Measurements from ENCODE around the gene FGF3. TPM values are rescaled to one million over a fixed set of nuclear protein-coding genes. Genes with fewer than 3 reads are reported as not detected.

The FGF3 gene
- total RNA-seq, 1 donor from 2014 or later, result not detected

GRCh38 chr11:69844396-69844795 is 25.2 kb upstream of the FGF3 start:
- no peak for DNase-seq (ENCODE audit: low spot score)

- DNase-seq (ENCODE audit: low spot score), result no peak
Measured at GRCh38 chr11:69843529-69843921, 24.3 kb upstream of the FGF3 start.

DNA sequence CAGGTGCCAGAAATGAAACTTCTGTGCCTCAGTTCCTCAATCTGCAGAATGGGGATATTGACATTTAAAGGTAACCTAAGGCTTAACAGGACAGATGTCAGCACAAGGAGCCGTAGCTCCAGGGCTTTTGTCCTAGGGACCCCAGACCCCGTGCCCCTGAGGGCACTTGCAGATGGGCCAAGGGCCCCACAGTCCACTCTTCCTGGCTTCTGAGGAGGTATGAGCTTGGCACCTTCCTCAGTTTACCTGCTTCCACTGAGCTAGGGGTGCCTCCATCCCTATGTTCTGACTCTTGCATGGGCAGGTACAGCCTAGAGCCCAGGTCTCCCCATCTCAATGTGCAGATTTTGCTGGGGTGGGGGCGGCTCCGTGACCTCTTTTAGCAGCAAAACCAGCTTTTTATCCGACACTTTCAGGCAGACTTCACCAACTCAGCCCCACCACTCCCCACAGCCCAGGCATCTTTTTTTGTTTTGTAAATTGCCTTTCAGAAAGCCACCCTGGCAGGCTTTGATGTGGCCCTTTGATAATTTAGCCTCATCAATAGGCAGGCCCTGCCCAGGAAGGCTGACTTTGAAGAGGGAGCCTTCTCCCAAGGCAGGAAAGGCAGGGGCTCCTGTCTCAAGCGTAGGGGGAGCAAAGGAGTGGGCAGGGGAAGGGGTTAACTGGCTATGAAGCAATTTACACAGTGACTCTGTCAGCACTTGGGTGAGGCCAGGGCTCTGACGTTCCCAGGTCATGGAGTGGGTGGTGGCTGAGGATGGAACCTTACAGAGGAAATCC is 23.7 kb upstream of the FGF3 start:
- DNase-seq (ENCODE audit: low spot score), result no peak

GRCh38 chr11:69841859-69842698 is 22.9 kb upstream of the FGF3 start:
- DNase-seq (ENCODE audit: low spot score), result no peak

- DNase-seq (ENCODE audit: low spot score), result no peak
Measured at GRCh38 chr11:69841170-69841858, 22.1 kb upstream of the FGF3 start.

- DNase-seq (ENCODE audit: low spot score), result no peak
Measured at GRCh38 chr11:69840371-69841169, 21.4 kb upstream of the FGF3 start.

DNA sequence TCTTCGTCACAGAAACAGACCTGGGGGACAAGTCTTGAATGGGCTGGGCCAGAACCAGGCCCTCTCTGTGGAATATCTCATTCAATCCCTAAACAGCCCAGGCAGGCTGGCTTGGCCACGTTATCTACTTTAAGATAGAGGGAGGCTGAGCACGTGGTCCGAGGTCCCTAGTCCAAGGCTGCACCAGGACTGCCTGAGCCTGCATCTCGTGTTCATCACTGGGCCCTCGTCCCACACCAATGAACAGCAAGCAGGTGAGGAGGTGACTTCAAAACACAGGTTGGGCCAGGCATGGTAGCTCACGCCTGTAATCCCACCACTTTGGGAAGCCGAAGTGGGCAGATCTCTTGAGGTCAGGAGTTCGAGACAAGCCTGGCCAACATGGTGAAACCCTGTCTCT is 20.3 kb upstream of the FGF3 start:
- no peak for DNase-seq (ENCODE audit: low spot score)

GRCh38 chr11:69837791-69838190 is 18.6 kb upstream of the FGF3 start:
- DNase-seq (ENCODE audit: low spot score), result no peak

- DNase-seq (ENCODE audit: low spot score), result no peak
Measured at GRCh38 chr11:69836401-69836800, 17.2 kb upstream of the FGF3 start.

DNA sequence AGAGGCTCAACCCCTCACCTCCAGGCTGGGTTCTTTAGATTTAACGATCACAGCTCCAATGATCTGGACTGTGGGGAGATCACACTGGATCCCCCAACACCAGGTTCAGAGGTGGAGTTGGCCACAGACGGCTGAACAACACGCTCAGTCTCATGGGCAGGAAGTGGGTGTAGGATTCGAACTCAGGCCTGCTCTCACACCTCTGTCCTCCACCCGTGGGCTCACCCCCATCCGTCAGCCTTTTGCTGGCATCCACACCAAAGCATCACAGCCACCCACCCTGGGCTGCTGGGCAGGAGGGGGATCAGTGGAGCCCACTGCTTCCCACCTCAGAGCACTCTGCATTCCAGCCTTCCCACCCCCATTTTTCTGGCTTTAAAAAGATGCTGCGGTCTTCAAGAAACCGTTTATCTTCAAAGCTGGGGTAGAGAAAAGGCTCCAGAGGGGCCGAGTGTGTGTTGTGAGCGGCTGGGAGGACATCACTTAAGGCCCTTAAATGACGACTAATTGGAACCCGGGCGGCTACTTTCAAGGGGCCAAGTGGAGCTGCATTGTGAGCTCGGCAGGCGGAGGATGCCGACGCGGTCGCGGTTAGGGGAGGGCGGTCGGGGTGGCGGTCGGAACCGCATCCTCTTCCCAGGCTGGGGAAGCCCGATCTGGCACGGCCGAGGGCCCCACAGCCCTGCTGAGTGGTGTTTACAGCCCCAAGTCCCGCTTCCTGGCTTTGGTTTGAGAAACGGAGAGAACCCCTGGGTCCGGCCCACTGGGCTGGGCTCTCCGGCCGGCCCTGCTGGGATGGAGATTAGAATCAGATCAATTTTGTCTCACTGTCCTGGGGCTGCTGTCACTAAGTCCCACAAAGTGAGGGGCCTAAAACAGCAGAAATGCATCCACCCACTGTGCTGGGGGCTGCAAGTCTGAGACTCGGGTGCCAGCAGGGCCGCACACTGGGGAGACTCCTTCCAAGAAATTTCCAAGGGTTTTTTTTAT is 15.9 kb upstream of the FGF3 start:
- no peak for DNase-seq (ENCODE audit: low spot score)

- no peak for DNase-seq (ENCODE audit: low spot score)
Measured at GRCh38 chr11:69834251-69834650, 15.0 kb upstream of the FGF3 start.

- DNase-seq (ENCODE audit: low spot score), result no peak
Measured at GRCh38 chr11:69832561-69833413, 13.6 kb upstream of the FGF3 start.

DNA sequence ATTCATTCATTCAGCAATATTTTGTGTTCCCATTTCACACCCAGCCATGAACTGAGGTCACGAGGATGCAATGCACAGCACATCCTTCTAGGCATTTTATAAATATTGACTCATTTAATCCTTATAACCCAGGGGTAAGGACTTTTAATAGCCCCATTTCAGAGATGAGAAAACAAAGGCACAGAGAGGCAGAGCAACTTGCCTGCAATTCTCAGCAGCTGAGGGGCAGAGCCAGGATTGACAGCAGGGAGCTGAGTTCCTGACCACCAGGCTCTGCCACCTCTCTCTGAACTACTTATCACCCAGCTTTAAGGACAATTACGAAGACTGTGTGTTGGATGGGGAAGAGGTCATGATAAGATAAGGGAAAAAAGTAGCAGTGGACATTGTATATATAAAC is 12.8 kb upstream of the FGF3 start:
- no peak for DNase-seq (ENCODE audit: low spot score)

GRCh38 chr11:69830086-69830485 is 10.9 kb upstream of the FGF3 start:
- DNase-seq (ENCODE audit: low spot score), result no peak

DNA sequence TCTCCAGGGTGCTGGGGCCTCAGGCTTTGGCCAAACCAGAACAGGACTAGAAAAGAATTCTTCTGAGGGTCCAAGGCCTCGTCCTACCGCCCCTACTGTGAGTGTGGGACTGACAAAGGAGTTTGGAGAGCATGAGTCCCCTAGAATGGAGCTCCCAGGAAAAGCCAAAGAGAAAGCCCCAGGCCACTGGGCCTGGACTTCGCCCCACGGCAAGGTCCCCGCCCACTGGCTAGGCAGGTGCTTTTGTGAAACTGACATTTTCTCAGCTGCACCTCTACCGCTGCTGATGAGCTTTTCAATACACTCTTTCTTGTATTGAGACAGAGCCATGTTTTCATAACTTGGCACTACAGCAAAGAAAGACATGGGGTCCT is 9.7 kb upstream of the FGF3 start:
- DNase-seq (ENCODE audit: low spot score), result no peak

GRCh38 chr11:69828276-69828970 is 9.2 kb upstream of the FGF3 start:
- DNase-seq (ENCODE audit: low spot score), result no peak

DNA sequence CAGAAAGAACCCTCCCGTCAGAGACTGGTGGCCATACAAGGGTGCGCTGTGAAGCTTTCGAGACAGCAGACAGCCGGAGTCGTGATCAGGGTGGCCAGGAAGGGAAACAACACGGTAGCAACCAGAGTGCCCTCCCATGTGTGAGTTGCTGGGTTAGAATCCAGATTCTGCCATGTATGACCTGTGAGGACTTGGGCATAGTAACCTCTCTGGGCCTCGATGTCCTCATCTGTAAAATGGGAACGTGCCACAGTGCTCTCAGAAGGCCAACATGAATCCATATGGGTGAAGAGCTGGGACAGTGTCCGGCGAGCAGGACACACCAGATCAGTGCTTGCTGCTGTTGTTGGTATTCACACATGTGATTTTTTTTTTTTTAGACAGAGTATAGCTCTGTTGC is 7.6 kb upstream of the FGF3 start:
- DNase-seq (ENCODE audit: low spot score), result no peak

- no peak for DNase-seq (ENCODE audit: low spot score)
Measured at GRCh38 chr11:69825941-69826340, 6.7 kb upstream of the FGF3 start.
